Measurements from ENCODE around the gene RNF144B. TPM values are rescaled to one million over a fixed set of nuclear protein-coding genes. Genes with fewer than 3 reads are reported as not detected.

RNF144B gene
- total RNA-seq, 1 experiment from 2014 or later = 2.3 TPM

- Histone ChIP-seq H2BK12ac (ENCODE audit: insufficient read length, low read depth, low read length) (no peak overlapping the region), H4K5ac (ENCODE audit: insufficient read length, low read depth, low read length) (no peak overlapping the region), H3K27ac (ENCODE audit: insufficient read length, low read depth, low read length) (no peak overlapping the region), H2BK5ac (ENCODE audit: insufficient read length, low read length) (no peak overlapping the region), H3K23ac (ENCODE audit: insufficient read length, low read depth, low read length) (no peak overlapping the region), H3K23me2 (ENCODE audit: insufficient read length, low read depth, low read length, poor library complexity, severe bottlenecking) (no peaks in the 10 kb centered on the region), H2AFZ (ENCODE audit: low read length) (no peak overlapping the region), H3T11ph (ENCODE audit: low read length) (no peak overlapping the region), H3K79me1 (ENCODE audit: insufficient read depth, low read depth, low read length, poor library complexity, severe bottlenecking) (no peaks in the 10 kb centered on the region), H3K14ac (ENCODE audit: insufficient read depth, low read length) (no peak overlapping the region), H3K9me3 (ENCODE audit: control insufficient read depth, low read depth, low read length) (no peaks in the 10 kb centered on the region), H2AK5ac (ENCODE audit: insufficient read length, low read length) (no peak overlapping the region), H4K91ac (ENCODE audit: insufficient read length, low read depth, low read length) (no peak overlapping the region), H3K79me2 (ENCODE audit: insufficient read depth, low read length) (no peaks in the 10 kb centered on the region), H3K27me3 (ENCODE audit: insufficient read depth, low read length) (no peaks in the 10 kb centered on the region), H3K9ac (ENCODE audit: extremely low read depth, insufficient read length, low read length) (no peak overlapping the region), H3K18ac (ENCODE audit: insufficient read length, low read depth, low read length) (no peak overlapping the region), H2BK15ac (ENCODE audit: low read depth, low read length) (no peak overlapping the region), H4K8ac (replicated peaks; ENCODE audit: insufficient read length, low read depth, low read length) (no peak overlapping the region), H3K56ac (ENCODE audit: insufficient read length, low read depth, low read length) (no peak overlapping the region), H3K4me2 (ENCODE audit: insufficient read depth, insufficient read length, low read length) (no peak overlapping the region), H4K20me1 (ENCODE audit: control insufficient read depth, insufficient read depth, insufficient read length) (no peaks in the 10 kb centered on the region), H3K4ac (ENCODE audit: low read depth, low read length) (no peak overlapping the region), H2BK120ac (ENCODE audit: low read depth, low read length, poor library complexity, severe bottlenecking) (no peak overlapping the region), H3K4me1 (ENCODE audit: insufficient read depth, low read length) (no peaks in the 10 kb centered on the region), H2BK20ac (ENCODE audit: low read depth, low read length, poor library complexity, severe bottlenecking) (no peak overlapping the region)
- Mint-ChIP-seq H3K4me1 (no peaks in the 10 kb centered on the region), H3K36me3 (ENCODE audit: insufficient read depth in 1 of 3, low read depth in 3 of 3) (no peaks in the 10 kb centered on the region), H3K9me3 (no peaks in the 10 kb centered on the region; a peak in 1 of 5 replicates), H3K27me3 (ENCODE audit: low read depth) (peaks cover 2% of the 10 kb centered on the region), H3K27ac (no peak overlapping the region), H3K4me3 (no peak overlapping the region)
- no peak for TF ChIP-seq CTCF (conservative IDR thresholded peaks at IDR 0.05)
- no peak for DNase-seq
Observed at GRCh38 chr6:18349386-18349785, 37.8 kb upstream of the RNF144B start.

All from H9 (cell line).